ENCODE data around the gene MSANTD4. TPM values are rescaled to one million over a fixed set of nuclear protein-coding genes. Genes with fewer than 3 reads are reported as not detected.
"Not testable (repeated sequence)": the region's sequence is repeated elsewhere in the genome, so short reads cannot be mapped to it uniquely, and the experiment has no call there.

The MSANTD4 gene
- total RNA-seq, 6 experiments from 2014 or later, result 15.6 to 19.7 (median 17.5) TPM

DNA sequence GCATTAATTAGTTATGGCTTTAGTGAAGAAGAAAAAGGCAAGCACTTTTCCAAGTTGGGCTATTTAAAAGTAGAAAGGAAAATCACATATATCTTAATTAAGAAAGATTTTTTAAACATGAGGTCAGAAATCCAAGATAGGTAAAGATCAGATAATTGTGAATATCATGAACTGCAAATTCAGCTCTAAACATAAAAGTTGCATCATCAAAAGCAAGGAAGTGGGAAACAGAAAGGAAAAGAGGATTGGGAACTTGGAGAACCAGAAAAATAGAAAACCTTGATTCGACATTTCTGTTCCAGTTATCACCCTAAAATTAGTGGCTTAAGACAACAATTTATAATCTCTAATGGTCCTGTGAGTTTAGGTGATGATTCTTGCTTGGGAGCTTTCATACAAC, 37.6 kb upstream of the MSANTD4 start:
- H3K36me3 Mint-ChIP-seq (ENCODE audit: low read depth), result no peaks in the 10 kb centered on the region
- no peak overlapping the region for H3K4me3 Mint-ChIP-seq
- H3K4me1 Mint-ChIP-seq (ENCODE audit: low read depth), result no peaks in the 10 kb centered on the region
- TF ChIP-seq, protein P1, sequence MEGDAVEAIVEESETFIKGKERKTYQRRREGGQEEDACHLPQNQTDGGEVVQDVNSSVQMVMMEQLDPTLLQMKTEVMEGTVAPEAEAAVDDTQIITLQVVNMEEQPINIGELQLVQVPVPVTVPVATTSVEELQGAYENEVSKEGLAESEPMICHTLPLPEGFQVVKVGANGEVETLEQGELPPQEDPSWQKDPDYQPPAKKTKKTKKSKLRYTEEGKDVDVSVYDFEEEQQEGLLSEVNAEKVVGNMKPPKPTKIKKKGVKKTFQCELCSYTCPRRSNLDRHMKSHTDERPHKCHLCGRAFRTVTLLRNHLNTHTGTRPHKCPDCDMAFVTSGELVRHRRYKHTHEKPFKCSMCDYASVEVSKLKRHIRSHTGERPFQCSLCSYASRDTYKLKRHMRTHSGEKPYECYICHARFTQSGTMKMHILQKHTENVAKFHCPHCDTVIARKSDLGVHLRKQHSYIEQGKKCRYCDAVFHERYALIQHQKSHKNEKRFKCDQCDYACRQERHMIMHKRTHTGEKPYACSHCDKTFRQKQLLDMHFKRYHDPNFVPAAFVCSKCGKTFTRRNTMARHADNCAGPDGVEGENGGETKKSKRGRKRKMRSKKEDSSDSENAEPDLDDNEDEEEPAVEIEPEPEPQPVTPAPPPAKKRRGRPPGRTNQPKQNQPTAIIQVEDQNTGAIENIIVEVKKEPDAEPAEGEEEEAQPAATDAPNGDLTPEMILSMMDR (IDR thresholded peaks at IDR 0.05), result no peak
- H3K27me3 Mint-ChIP-seq (ENCODE audit: insufficient read depth), result no peaks in the 10 kb centered on the region
- no peak for DNase-seq
- no peaks in the 10 kb centered on the region for H3K9me3 Mint-ChIP-seq
- no peak overlapping the region for H3K27ac Mint-ChIP-seq

DNA sequence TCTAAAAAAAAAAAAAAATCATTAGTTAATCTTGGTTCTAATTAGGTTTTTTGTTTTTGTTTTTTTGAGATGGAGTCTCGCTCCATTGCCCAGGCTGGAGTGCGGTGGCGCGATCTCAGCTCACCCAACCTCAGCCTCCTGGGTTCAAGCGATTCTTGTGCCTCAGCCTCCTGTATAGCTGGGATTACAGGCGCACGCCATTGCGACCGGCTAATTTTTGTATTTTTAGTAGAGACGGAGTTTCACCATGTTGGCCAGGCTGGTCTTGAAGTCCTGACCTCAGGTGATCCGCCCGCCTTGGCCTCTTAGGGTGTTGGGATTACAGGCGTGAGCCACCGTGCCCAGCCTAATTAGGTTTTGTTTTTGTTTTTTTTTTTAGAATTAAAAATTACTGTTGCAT, 36.3 kb upstream of the MSANTD4 start:
- H3K27me3 Mint-ChIP-seq (ENCODE audit: insufficient read depth); H3K36me3 Mint-ChIP-seq (ENCODE audit: low read depth); H3K4me3 Mint-ChIP-seq; H3K9me3 Mint-ChIP-seq; H3K27ac Mint-ChIP-seq; H3K4me1 Mint-ChIP-seq (ENCODE audit: low read depth); DNase-seq: not testable (repeated sequence)

DNA sequence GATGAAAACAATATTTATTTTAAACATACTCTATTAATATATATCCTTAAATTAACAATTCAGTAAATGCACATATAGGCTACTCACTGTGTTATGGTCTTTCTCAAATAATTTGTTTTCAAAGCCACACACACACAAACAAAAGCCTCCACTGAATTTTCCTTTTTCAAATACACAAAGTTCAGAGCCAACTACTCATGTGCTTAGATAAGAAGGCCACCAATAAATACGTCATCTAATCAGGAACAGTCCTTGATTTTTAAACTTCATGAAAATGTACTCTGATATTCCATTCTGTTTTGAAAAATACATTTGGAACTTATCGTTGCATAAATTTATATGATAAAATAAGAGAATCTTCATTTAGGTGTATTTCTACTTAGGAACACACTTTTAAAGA, 29.1 kb upstream of the MSANTD4 start:
- Mint-ChIP-seq H3K27ac (no peak overlapping the region), H3K36me3 (ENCODE audit: low read depth) (no peaks in the 10 kb centered on the region), H3K4me3 (no peak overlapping the region), H3K9me3 (no peaks in the 10 kb centered on the region), H3K27me3 (ENCODE audit: insufficient read depth) (no peaks in the 10 kb centered on the region; the same call in 1 of the 2 replicates), H3K4me1 (ENCODE audit: low read depth) (no peaks in the 10 kb centered on the region)
- no peak for DNase-seq
- TF ChIP-seq, protein P1 (IDR thresholded peaks at IDR 0.05), result no peak

DNA sequence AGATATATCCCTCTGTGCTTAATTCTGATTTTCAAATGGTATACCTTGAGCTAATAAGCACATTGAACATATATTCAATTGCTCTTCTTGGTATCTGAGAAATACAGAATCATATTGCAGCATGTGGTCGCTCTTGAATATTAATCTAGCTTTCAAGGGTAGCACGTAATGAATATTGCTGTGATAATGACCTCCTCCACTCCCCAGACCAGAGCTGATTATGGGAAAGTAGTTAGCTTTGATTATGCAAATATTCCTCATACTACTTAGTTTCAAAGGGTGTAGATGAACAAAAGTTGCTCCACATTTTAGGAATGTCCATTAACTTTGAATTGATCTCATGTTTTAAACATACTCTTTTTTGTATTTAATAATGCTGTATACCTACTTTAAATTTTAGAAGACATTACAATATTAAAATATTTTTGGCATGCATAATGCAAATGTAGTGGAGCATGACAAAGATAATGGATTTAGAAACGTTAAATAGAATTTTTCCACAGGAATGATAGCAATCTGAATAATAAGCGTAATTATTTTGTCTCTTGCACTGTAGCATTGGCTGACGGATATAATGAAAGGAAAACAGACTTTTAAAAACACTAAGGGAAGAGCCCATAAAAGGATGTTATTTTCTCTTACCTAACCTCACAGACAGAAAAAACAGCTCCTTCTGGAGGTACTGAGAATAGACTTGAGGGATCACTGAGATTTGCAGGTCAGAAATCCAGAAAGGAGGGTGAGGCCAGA, 27.9 kb upstream of the MSANTD4 start:
- Mint-ChIP-seq H3K36me3 (ENCODE audit: low read depth) (no peaks in the 10 kb centered on the region), H3K27ac (no peak overlapping the region)
- TF ChIP-seq, protein P1 (IDR thresholded peaks at IDR 0.05), result no peak

DNA sequence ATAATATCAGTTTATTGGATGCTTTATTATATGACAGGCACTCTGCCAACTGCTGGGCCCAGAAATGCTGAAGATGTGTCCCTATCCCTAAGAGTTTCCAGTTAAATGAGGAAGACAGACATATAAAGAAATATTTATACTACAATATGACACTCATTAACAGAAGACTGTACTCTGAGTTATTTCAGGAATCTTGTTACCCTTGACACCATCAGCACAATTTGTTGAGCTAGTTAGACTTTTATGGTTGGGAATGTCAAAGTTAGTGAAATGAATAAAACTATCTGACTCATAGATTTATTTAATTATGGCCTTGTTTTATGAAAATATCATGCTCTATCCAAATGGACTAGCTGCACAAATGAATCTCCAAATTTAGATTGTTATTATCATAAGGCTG, 25.6 kb upstream of the MSANTD4 start:
- DNase-seq, result no peak
- H3K4me3 Mint-ChIP-seq, result no peak overlapping the region
- TF ChIP-seq, protein P1 (IDR thresholded peaks at IDR 0.05), result no peak
- H3K36me3 Mint-ChIP-seq (ENCODE audit: low read depth), result no peaks in the 10 kb centered on the region
- H3K9me3 Mint-ChIP-seq, result no peaks in the 10 kb centered on the region
- H3K4me1 Mint-ChIP-seq (ENCODE audit: low read depth), result no peaks in the 10 kb centered on the region
- no peak overlapping the region for H3K27ac Mint-ChIP-seq
- H3K27me3 Mint-ChIP-seq (ENCODE audit: insufficient read depth), result no peaks in the 10 kb centered on the region; the same call in none of the 2 replicates

More for the DNA sequence above, 27.9 kb upstream of the MSANTD4 start:
- Mint-ChIP-seq H3K27me3 (ENCODE audit: insufficient read depth) (no peaks in the 10 kb centered on the region; the same call in 1 of the 2 replicates), H3K4me1 (ENCODE audit: low read depth) (no peaks in the 10 kb centered on the region), H3K4me3 (no peak overlapping the region), H3K9me3 (no peaks in the 10 kb centered on the region)
- no peak for DNase-seq

DNA sequence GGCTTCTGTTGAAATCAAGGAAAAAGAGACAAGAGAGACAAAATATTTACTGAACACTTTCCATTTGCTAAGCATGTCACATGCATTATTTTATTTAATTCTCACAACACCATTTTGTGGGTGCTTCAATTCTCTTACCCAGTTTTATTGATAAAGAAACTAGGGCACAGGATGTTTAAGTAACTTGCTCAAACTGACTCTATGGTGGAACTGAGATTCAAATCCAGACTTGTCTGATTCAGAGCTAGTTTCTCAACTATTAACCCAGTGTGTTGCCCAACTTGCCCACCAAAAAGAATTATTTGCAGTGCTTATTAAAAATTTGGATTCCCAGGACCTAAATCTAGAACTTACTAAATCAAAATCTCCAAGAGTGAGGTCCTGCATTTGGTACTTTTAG, 21.5 kb upstream of the MSANTD4 start:
- H3K36me3 Mint-ChIP-seq (ENCODE audit: low read depth), result no peaks in the 10 kb centered on the region
- no peak overlapping the region for H3K4me3 Mint-ChIP-seq
- TF ChIP-seq, protein P1 (IDR thresholded peaks at IDR 0.05), result no peak
- H3K9me3 Mint-ChIP-seq, result no peaks in the 10 kb centered on the region
- no peak overlapping the region for H3K27ac Mint-ChIP-seq
- no peaks in the 10 kb centered on the region for H3K4me1 Mint-ChIP-seq (ENCODE audit: low read depth)
- no peaks in the 10 kb centered on the region; the same call in none of the 2 replicates for H3K27me3 Mint-ChIP-seq (ENCODE audit: insufficient read depth)
- no peak for DNase-seq

Data from HFFc6 (cell line).